SU-DHL-6 (cell line): ENCODE data around the gene DHRS12.

Experiments
- CTCF ChIP-seq: fragments of 200-600 bp; sonication (generic); IDR thresholded peaks from one replicate; pipeline ENCODE4 v1.5.1; 2017; ENCODE audit warnings: antibody characterized with exemption, mild to moderate bottlenecking, low read length, moderate library complexity; ENCODE audit not compliant: insufficient read depth, poor library complexity, severe bottlenecking
- EZH2phosphoT487 ChIP-seq: fragments of 200-600 bp; sonication (generic), shearing (Covaris generic); conservative IDR thresholded peaks from 2 replicates; pipeline ENCODE4 v1.6.1; 2018; ENCODE audit warnings: mild to moderate bottlenecking, antibody characterized with exemption, low read length, moderate library complexity, mixed read lengths

GRCh38 chr13:51738226-51738905 is 65.6 kb downstream of the DHRS12 start:
- TF ChIP-seq CTCF (no peak), EZH2phosphoT487 (no peak)
